HG02571 (cell line): Measurements from ENCODE around the gene CRADD.

ENCODE experiments used
- ATAC-seq: cut with Tn5 transposase; IDR thresholded peaks from one replicate; pipeline ENCODE4 v1.9.1; 2021; ENCODE audit warnings: mild to moderate bottlenecking, moderate library complexity; ENCODE audit not compliant: unreplicated experiment

The CRADD gene

GRCh38 chr12:93734784-93735183 lies 57.6 kb downstream of the CRADD start:
- ATAC-seq, result no peak

- no peak for ATAC-seq
These were observed 59.5 kb downstream of the CRADD start for GRCh38 chr12:93736640-93737178.

DNA sequence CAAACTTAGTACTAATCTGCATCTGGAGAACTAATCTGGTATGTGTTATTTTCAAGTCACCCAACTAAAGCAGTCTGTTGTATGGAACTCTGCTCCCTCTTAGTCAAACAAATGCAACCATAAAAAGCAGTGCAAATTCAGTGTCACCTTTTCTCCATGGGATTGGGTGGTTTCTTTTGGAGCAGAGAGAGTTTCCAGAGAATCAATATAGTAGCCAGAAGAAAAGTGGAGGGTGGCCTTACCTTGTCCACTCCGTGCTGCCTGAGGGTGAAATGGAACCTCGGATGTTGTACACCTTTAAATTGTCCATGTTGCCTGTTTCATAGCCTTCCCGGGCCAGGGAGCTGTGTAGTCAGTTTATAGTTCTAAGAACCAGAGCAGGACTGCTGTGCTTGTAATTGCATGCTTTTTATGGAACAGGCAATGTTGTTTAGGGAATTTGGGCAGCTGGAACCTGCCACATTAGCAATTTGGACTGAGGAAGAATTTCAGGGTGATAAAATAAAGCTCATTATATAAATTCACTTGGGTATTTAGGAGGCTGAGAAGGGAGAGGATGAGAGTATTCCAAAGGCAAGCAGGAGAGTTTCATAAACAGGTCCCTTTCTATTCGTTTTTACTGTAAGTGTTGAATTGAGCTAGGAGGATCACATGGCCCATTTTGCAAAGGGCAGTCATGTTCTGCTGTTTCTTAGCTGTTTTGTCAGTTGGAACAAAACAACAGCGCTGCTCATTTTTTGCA lies 60.5 kb downstream of the CRADD start:
- ATAC-seq, result no peak

DNA sequence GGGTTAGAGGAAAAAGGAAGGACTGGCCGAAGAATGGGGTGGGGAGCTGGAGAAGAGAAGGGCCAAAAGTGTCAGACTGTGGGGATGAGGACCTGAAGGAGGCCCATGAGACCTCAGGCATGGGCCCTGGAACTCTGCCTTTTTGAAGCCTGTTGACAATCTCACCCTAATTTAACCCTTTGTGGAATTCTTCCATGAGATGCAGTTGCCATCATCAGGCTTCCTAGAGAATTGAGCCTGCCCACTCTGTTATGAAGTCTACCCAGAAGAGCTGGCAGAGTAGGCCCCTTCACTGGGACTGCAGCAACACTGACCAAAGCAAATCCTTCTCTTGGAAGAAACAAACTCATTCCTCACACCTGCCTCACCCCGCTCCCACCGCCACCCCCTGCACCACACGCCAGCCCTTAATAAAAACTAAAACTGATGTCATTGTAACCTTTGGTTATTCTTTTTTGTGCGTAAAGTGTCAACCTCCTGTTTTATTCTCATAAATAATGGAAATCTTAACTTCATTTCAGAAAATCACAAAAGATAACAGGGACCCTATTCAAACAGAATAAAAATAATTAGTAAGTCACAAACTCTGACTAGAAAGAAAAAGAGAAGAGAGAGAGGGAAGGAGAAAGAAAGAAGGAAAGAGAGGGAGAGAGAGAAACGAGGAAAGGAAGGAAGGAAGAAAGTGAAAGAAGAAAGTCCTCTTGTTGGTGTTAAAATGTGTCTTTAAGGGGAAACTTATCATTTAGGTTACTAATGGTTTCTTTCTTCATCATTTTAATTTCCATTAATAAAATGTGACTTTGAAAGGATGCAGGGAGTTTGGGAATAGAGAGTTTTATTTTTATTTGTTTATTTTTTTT lies 61.3 kb downstream of the CRADD start:
- ATAC-seq, result no peak

GRCh38 chr12:93740751-93741150 lies 63.6 kb downstream of the CRADD start:
- no peak for ATAC-seq

DNA sequence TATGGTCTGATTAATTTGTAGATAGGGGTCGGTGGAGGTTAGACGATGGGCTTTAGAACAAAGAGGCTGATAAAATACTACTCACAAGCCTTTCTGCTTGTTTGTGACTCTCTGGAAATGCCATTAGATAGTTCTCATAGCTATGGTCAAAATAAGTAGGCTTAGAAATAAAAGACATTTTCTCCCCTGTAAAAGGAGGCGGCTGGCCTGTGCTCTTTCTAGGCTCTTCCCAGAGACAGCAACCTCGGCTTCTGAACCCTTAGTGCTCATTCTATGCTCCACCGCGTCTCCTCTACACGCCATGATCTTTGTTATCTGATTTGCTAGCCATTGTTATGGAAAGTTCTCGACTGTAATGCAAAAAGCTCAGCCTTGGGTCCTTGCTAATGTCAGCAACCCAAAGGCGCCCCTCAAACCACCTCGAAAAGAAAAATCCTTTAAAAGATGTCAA lies 64.5 kb downstream of the CRADD start:
- ATAC-seq, result peak; percentile 29

GRCh38 chr12:93742110-93742934 lies 65.1 kb downstream of the CRADD start:
- peak; percentile 95 for ATAC-seq

- ATAC-seq, result no peak
These were observed 66.2 kb downstream of the CRADD start for GRCh38 chr12:93743229-93743998.

DNA sequence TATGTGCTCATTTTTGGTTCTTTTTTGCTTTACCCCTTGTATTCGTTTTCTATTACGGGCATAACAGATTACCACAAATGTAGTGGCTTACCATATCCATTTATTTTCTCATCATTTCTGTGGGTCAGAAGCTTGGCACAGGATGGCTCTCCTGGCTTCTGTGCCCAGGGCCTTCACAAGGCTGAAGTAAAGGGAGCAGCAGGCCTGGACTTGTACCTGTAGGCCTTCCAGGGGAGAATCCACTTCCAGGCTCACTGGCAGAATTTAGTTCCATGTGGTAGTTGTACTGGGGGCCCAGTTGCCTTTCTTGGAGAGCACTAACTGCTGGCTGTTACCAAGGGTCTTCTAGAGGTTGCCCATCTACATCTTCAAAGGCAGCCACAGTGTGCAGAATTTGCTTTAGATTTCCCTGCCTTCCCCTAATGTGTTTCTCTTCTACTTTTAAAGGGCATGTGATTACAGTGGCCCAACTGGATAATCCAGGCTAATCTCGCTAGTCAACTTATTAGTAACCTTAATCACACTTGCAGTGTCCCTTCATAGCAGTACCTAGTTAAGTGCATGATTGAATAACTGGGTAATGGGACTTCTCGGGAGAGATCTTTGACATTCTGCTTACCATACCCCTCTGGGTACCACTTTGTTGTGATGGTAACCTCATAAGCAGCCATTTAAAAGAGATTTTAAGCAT lies 67.0 kb downstream of the CRADD start:
- ATAC-seq, result no peak

GRCh38 chr12:93745286-93745685 lies 68.1 kb downstream of the CRADD start:
- no peak for ATAC-seq

GRCh38 chr12:93746572-93747168 lies 69.5 kb downstream of the CRADD start:
- ATAC-seq, result no peak

GRCh38 chr12:93748672-93749383 lies 71.7 kb downstream of the CRADD start:
- no peak for ATAC-seq

- ATAC-seq, result no peak
These were observed 72.3 kb downstream of the CRADD start for GRCh38 chr12:93749515-93749914.

GRCh38 chr12:93750056-93750455 lies 72.9 kb downstream of the CRADD start:
- ATAC-seq, result no peak

DNA sequence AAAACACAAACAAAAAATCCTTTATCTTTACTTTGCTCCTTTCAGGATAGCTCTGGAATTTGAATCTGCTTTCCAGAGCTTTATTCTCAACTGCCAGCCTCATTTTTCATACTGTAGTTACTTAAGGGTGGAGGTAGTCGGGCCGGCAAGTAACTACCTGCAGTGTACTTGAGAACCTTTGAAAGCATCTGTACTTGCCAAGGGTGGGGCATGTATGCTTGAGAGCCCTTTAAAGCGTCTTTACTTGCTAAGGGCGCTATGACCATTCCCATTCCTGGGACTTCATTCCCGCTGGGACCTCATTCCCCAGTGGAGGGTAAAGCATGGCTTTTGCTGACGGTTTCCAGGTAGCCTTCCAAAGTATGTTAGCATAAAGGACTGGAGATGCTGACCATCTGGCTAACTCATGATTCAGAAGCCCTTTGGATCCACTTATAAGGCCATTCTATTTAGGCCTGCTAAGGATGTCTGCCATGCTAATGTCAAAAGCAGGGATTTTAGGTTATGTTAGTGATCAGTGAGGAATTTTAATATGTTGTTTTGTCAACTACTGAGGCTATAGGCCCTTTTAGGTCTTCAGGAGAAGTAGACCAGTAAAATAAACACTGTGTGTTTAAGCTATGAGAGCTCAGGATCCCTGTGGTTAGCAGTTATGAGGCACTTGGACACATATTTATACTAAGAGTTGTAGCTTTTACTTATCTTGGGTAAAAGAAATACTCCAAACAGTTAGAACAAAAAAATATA lies 74.9 kb downstream of the CRADD start:
- ATAC-seq, result no peak

GRCh38 chr12:93753285-93753684 lies 76.1 kb downstream of the CRADD start:
- ATAC-seq, result no peak

DNA sequence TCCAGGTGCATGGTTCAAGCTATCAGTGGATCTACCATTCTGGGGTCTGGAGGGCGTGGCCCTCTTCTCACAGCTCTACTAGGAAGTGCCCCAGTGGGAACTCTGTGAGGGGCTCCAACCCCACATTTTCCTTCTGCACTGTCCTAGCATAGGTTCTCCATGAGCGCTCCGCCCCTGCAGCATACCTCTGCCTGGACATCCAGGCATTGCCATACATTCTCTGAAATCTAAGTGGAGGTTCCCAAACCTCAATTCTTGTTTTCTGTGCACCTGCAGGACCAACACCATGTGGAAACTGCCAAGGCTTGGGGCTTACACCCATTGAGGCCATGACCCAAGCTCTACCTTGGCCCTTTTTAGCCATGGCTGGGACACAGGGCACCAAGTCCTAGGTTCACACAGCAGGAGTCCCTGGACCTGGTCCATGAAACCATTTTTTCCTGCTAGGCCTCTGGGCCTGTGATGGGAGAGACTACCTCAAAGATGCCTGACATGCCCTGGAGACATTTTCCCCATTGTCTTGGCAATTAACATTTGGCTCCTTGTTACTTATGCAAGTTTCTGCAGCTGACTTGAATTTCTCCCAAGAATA lies 76.8 kb downstream of the CRADD start:
- ATAC-seq, result no peak
